G401.6 (cell line): Measurements from ENCODE around the gene RASGEF1C.

Experiments used
- FAIRE-seq: peaks from 2 replicates; lab custom pipeline; 2012; peaks lifted over from hg19 to GRCh38; lab: Jason Lieb, UNC

The RASGEF1C gene

GRCh38 chr5:180179442-180180420 is 29.3 kb downstream of the RASGEF1C start:
- no peak for FAIRE-seq

DNA sequence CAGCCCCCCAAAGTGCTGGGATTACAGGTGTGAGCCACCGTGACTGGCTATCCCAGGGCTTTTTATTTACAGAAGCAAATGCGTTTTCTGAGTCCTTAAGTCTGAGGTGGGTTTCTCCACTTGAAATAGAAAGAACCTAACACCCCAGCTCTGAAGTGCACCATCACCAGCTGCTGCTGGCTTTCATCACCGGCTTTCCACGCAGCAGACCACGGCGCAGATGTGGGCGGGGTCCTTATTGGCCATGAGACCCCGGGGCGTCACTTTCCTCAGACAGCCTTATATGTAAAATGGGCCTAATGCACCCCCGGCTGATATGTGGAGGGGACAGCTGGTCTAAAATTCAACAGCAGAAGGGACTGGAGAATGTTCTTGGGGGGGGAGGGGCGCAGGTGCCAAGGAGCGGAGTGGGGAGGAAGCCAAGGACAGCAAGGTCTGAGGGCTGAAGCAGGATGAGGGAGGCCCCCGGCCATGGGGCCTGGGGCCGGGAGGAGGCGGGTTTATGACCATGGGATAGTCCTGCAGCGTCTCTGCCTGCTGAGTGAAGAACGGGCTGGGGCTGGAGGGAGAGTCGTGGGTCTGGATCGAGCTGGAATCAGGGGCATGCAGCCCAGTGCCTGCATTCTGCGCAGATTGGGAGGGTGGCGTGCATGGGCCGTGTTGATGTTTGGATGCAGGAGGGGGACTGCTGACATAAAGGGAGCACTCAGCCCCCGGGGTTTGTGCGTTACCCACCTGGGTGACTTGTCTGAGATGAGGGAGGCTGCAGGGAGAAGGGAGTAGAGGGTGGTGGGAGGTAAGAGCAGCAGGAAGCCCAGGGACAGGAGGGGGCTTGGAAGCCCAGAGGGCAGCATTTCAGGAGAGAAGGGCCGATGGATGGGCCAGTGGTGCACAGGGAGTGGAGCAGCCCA is 30.2 kb downstream of the RASGEF1C start:
- no peak for FAIRE-seq

DNA sequence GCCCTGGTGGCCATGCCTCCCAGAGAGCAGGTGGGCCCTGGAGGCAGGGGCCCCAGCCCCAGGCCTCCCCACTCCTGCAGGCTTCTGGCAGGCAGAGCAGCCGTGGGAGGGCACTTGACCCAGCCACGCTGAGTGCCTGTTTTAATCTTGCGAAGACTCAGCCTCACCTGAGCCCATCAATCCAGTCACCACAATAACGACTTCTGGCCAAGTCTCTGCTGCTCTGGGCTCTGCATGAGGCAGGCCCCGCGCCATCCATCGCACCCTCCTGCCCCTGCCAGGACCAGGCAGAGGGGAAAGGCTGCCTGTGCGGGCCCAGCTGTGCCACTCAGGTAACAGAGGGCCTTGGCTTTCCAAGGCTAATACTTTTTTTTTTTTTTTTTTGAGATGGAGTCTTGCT is 32.8 kb downstream of the RASGEF1C start:
- no peak for FAIRE-seq

- FAIRE-seq: no peak
Measured at GRCh38 chr5:180175015-180175431, 34.0 kb downstream of the RASGEF1C start.

DNA sequence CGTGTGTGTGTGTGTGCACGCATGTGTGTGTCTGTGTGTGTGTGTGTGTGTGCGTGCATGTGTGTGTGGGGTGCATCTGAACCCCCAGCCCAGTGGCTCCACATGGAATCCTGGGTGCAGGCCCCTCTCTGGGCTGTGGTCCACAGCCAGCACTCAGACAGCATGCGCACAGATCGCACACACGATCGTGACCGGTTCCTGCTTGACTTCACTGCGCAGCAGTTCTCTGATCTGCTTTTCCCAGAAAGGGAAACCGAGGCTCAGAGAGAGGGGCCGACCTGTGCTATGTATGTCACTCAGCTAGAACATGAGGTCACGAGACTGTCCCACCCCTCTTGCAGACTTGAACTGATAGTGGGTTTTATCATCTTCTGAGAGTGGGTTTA is 34.4 kb downstream of the RASGEF1C start:
- no peak for FAIRE-seq

DNA sequence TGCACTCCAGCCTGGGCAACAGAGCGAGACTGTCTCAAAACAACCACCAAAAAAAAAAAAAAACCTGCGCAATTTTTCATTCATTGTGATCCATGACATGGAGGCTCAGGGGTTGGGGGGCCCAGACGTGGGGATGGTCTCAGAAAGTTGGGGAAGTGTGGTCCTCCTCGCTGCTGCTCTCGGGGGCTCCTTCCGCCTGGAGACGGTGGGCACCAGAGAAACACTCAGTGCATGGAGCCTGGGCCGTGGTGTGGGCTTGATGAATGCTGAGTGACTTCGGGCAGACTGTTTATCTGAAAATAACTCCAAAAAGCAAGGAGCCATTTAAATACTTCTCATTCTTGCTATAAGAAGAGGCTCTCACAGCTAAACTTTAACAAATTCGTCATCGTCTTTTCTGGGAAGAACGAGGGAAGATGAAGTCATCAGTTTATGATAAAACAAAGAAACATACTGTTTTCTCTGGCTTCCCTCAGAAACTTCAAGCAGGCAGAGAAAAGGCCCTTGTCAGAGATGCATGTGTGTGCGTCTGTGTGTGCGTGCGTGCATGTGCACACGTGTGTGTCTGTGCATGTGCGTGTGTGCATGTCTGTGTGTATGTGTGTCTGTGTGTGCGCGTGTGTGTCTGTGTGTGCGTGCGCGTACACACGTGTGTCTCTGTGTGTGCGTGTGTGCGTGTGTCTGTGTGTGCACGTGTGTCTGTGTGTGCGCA is 35.0 kb downstream of the RASGEF1C start:
- FAIRE-seq: no peak

- FAIRE-seq: no peak
Measured at GRCh38 chr5:180173198-180173544, 35.8 kb downstream of the RASGEF1C start.

DNA sequence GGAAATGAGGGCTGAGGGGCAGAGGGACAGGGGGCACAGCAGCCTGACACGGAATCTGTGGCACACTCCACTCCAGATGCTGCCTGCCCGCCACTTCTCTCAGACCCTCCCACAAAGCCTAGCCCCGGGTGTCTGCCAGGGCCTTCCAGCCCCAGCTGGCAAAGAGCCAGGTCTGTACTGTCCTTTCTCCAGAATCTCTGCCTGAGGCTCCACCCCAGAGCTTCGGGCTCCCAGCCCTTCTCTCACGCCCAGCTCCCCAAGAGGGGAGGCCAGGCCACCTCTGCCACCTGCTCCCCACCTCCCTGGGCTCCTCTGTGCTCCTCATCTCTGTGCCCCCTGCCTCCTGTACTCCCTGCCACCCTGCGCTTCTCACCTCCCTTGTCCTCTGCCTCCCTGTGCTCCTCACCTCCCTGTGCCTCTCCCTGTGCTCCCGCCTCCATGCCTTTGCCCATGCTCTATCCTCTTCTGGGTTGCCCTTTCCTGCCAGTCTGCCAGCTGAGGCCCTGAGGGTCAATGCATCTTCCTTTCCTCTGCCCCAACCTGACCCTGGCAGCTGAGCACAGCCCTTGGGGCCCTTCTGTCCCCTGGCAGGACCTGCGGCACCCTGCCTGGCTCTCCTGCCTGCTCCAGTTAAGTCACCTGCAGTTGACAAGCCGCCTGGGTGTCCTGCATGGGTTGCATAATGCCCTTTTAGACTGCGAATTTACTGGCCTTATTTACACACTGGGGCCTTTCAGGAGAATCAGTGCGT is 36.4 kb downstream of the RASGEF1C start:
- no peak for FAIRE-seq

GRCh38 chr5:180171568-180172094 is 37.4 kb downstream of the RASGEF1C start:
- no peak for FAIRE-seq

DNA sequence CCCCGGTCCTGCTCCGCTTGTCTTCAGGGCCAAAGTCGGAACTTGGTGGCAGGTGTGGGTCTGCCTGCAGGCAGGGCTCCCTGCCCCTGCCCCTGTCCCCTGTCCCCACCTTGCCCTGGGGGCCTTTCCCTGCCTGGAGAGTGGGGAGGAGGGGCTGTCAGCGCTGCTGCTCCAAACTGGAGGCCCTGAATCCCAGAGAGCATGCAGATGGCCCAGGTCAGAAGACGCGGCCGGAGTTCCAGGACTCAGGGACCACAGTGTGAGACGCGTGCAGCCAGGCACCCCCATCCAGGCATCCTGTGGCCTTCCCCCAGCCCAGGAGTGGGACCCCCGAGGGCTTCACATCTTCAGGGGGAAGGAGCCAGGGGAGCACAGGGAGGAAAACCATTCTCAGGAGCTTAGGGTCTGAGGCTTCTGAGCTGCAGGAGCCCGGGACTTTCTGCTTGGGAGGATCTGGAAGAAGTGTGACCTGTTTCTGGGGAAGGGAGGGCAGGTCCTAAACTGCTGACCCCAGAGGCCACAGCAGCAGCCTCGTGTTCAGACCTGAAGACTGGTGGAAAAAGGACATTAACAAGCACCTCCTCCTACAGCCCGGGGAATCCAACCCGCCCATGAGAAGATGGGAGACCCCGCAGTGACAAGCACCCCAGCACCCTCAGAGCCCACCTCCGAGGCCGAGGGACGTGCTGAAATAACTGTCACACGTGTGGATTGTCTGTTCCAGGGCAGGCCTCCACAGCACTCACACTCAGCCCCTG is 38.0 kb downstream of the RASGEF1C start:
- FAIRE-seq: no peak

DNA sequence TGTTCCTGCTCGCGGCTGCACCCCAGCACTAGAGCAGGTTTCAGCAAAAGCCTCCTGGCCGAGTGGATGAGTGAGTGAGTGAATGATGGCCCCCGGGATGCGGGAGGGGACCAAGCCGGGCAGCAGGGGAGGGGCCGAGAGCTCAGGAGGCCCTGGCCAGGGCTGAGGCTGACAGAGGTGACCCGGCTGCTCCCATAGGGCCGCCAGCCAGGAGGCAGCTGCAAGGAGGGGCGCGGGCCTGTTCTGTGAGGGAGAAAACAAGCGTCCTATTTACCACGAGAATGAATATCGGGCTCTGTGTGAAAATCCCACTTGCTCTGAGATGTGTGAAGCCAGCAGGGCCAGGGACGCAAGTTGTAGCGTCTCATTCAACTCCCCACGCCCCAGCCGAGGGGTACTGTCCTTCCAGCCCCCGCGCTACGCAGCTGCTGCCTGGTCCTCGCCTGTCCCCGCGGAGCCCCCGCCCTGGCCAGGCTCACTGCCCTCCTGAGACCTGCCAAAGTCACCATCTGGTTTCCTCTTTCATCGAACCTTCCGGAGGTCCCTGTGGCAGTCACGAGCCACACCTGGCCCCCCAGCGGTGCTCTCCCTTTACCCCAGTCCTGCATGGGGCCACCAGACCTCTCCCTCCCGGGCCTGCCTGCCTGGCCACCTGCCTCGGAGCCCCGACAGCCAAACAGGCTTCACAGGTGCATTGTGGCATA is 38.8 kb downstream of the RASGEF1C start:
- no peak for FAIRE-seq

DNA sequence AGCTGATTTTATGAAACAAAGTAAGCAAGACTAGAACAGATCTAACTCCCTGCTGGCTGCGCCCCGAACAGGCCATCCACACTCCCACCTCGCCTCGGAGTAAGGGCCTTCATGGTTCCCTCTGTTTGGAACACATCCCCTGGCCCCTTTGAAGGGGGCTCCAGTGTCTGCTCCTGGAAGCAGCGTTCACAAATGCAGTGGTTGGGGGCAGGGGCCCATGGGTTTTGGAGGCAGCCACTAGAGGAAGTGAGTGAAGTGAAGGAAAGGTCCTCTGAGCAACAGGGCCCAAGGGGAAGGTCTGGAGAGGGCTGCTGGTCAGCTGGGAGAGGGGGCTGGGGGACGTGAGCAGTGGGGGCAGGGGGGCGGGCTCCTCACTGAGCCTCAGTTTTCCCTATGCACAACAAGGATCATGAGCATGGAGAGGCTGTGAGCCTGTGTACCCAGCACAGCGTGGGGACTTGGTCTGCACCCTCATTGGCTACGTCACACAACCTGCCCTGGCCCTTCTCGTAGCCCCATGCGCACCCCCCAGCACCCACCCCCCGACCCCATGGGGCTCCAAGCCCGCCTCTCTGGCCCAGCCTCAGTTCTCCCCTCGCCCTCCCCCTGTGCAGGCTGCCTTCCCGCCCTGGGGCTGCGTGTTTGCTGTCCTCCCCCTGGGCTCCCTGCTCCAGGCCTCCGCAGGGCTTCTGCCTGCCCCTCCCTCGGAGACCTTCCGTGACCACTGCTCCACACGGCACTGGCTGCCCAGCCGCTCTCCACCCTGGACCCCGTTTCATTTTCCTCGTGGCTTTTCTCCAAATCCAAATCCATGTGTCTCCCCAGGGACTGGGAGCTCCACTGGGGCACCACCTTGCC is 39.5 kb downstream of the RASGEF1C start:
- FAIRE-seq: no peak

DNA sequence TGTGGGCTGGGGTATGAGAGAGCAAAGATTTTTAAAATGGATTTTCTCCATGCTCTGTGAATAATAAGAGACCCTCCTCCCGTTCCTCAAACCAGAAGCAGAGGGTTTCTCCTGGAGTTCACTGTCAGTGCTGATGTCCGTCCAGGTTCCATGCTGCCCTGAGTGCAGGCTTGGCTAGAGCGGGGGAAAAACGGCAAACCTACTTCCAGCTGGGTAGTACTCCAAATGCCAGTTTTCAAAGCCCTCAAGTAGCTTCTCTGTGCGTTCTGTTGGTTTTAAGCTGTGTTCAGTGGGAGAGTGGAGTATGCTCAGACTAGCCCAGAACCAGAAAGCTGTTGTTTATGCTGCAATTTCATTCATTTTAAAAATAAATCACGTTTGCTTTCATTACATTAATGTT is 40.3 kb downstream of the RASGEF1C start:
- FAIRE-seq: no peak

DNA sequence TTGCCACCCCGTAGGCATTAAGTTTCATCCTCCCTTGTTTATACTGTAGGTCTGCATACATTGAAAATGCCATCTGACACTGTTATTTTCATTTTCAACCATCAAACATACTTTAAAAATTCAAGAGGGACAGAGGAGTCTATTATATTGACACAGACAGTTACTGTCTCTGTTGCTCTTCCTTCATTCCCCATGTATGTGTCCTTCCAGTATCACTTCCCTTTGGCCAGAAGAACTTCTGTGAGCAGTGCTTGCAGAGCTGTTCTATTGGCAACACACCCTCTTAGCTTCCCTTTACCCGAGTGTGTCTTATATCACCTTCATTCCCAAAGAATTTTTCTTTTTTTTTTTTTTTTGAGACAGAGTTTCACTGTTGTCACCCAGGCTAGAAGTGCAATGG is 42.8 kb downstream of the RASGEF1C start:
- FAIRE-seq: no peak

DNA sequence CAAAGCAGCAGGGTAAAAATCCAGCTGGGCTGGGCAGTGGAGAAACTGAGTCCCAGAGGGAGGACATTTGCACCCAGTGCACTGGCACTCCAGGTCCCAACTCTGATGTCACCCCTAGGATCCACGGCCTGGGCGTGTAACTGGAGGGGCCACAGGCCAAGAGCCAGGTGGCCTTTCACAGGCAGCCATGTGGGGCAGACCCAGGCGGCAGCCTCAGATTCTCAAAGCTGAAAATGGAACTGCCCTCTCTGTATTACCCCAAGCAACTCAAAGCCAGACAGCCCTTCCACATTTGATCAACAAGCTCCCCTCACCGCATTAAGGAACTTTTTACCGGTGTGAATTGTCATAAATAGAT is 46.7 kb downstream of the RASGEF1C start:
- FAIRE-seq: no peak

- FAIRE-seq: no peak
Measured at GRCh38 chr5:180161420-180162303, 47.3 kb downstream of the RASGEF1C start.

DNA sequence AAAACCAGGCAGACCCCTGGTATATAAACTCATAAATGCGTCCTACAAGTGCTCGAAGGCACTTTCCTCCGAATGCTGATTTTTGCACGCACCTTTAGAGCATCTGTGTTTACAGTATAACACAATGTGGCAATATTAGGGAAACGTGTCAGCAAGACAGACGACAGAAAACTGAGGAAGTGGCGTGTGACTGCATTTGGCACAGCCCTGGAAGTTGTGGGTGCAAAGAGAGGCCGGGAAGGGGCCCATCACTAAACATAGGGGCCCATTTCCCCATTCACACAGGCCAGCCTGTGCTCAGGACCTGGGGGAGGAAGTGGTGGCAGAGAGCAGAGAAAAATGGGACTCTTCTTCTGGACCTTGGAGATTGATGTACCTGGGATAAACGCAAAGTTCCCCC is 48.2 kb downstream of the RASGEF1C start:
- no peak for FAIRE-seq

GRCh38 chr5:180160215-180160614 is 48.8 kb downstream of the RASGEF1C start:
- no peak for FAIRE-seq
